ENCODE measurements around the gene SRD5A3.

- TF ChIP-seq CTCF (IDR thresholded peaks at IDR 0.05; ENCODE audit: low read depth, low read length) (no peak), MAX (IDR thresholded peaks at IDR 0.05; ENCODE audit: low read depth, low read length) (no peak)
Measured at GRCh38 chr4:55405073-55405472, 59.0 kb downstream of the SRD5A3 start.
